ENCODE results near the gene ADCY5. TPM values are rescaled to one million over a fixed set of nuclear protein-coding genes. Genes with fewer than 3 reads are reported as not detected.
A peak's percentile ranks its signal among the peaks of the same experiment; 100 is the strongest.

The ADCY5 gene
- total RNA-seq, 2 donors from 2014 or later: 3.9 to 5.2 TPM

GRCh38 chr3:123481722-123482457 lies 33.0 kb upstream of the ADCY5 start:
- peak; percentile 54 for DNase-seq
- Histone ChIP-seq H3K36me3 (ENCODE audit: control insufficient read depth, insufficient read depth, low read length) (no peaks in the 10 kb centered on the region), H3K4me3 (ENCODE audit: low read length) (no peak overlapping the region), H3K4me1 (ENCODE audit: control insufficient read depth, insufficient read depth, low read length) (no peaks in the 10 kb centered on the region), H3K27ac (ENCODE audit: low read depth, low read length) (no peak overlapping the region), H3K27me3 (ENCODE audit: control insufficient read depth, insufficient read depth, low read length, poor library complexity, severe bottlenecking) (no peaks in the 10 kb centered on the region), H3K9ac (ENCODE audit: extremely low read depth, low read length, poor library complexity, severe bottlenecking) (no peak overlapping the region), H3K9me3 (ENCODE audit: control insufficient read depth, low read length) (no peaks in the 10 kb centered on the region)
- H3K36me3 Mint-ChIP-seq (ENCODE audit: low read depth): no peaks in the 10 kb centered on the region
- no peak for TF ChIP-seq CTCF (conservative IDR thresholded peaks at IDR 0.05)
- 73 to 87% methylated on average over 4 to 12 of the region's 12 CpGs for WGBS, 2 experiments (ENCODE audit: insufficient coverage in 1 of 2, insufficient read length in 1 of 2)
- no peaks in the 10 kb centered on the region for H3K4me1 Mint-ChIP-seq
- no peak overlapping the region for H3K27ac Mint-ChIP-seq
- H3K4me3 Mint-ChIP-seq: no peak overlapping the region
- peaks cover 20% of the 10 kb centered on the region for H3K27me3 Mint-ChIP-seq (ENCODE audit: insufficient read depth)
- H3K9me3 Mint-ChIP-seq: no peaks in the 10 kb centered on the region

GRCh38 chr3:123481071-123481470 lies 32.2 kb upstream of the ADCY5 start:
- no peaks in the 10 kb centered on the region for H3K9me3 ChIP-seq (ENCODE audit: control insufficient read depth, low read length)
- no peaks in the 10 kb centered on the region for H3K36me3 ChIP-seq (ENCODE audit: control insufficient read depth, insufficient read depth, low read length)
- H3K36me3 Mint-ChIP-seq (ENCODE audit: low read depth): no peaks in the 10 kb centered on the region
- no peak overlapping the region for H3K4me3 ChIP-seq (ENCODE audit: low read length)
- no peaks in the 10 kb centered on the region for H3K4me1 Mint-ChIP-seq
- no peak overlapping the region for H3K4me3 Mint-ChIP-seq
- H3K4me1 ChIP-seq (ENCODE audit: control insufficient read depth, insufficient read depth, low read length): no peaks in the 10 kb centered on the region
- no peak for DNase-seq
- WGBS, 2 experiments (ENCODE audit: insufficient coverage in 1 of 2, insufficient read length in 1 of 2): 90 to 94% methylated on average over 3 to 7 of the region's 7 CpGs
- TF ChIP-seq CTCF (conservative IDR thresholded peaks at IDR 0.05): no peak
- H3K27ac ChIP-seq (ENCODE audit: low read depth, low read length): no peak overlapping the region
- H3K9ac ChIP-seq (ENCODE audit: extremely low read depth, low read length, poor library complexity, severe bottlenecking): no peak overlapping the region
- H3K9me3 Mint-ChIP-seq: no peaks in the 10 kb centered on the region
- peaks cover 14% of the 10 kb centered on the region for H3K27me3 Mint-ChIP-seq (ENCODE audit: insufficient read depth)
- H3K27me3 ChIP-seq (ENCODE audit: control insufficient read depth, insufficient read depth, low read length, poor library complexity, severe bottlenecking): no peaks in the 10 kb centered on the region
- no peak overlapping the region for H3K27ac Mint-ChIP-seq

GRCh38 chr3:123480428-123480827 lies 31.5 kb upstream of the ADCY5 start:
- TF ChIP-seq CTCF (conservative IDR thresholded peaks at IDR 0.05): no peak
- no peak overlapping the region for H3K4me3 Mint-ChIP-seq
- H3K4me1 Mint-ChIP-seq: peaks cover 5% of the 10 kb centered on the region
- H3K27me3 ChIP-seq (ENCODE audit: control insufficient read depth, insufficient read depth, low read length, poor library complexity, severe bottlenecking): no peaks in the 10 kb centered on the region
- H3K4me1 ChIP-seq (ENCODE audit: control insufficient read depth, insufficient read depth, low read length): no peaks in the 10 kb centered on the region
- peaks cover 12% of the 10 kb centered on the region for H3K27me3 Mint-ChIP-seq (ENCODE audit: insufficient read depth)
- no peak overlapping the region for H3K27ac Mint-ChIP-seq
- H3K36me3 Mint-ChIP-seq (ENCODE audit: low read depth): no peaks in the 10 kb centered on the region
- no peaks in the 10 kb centered on the region for H3K36me3 ChIP-seq (ENCODE audit: control insufficient read depth, insufficient read depth, low read length)
- DNase-seq: no peak
- H3K9me3 ChIP-seq (ENCODE audit: control insufficient read depth, low read length): no peaks in the 10 kb centered on the region
- H3K4me3 ChIP-seq (ENCODE audit: low read length): no peak overlapping the region
- no peak overlapping the region for H3K27ac ChIP-seq (ENCODE audit: low read depth, low read length)
- 90 to 100% methylated on average over 2 to 4 of the region's 4 CpGs for WGBS, 2 experiments (ENCODE audit: insufficient coverage in 1 of 2, insufficient read length in 1 of 2)
- H3K9me3 Mint-ChIP-seq: no peaks in the 10 kb centered on the region
- no peak overlapping the region for H3K9ac ChIP-seq (ENCODE audit: extremely low read depth, low read length, poor library complexity, severe bottlenecking)
